Chondrocyte (in vitro differentiated cells): ENCODE measurements around the gene SSRP1. TPM values are rescaled to one million over a fixed set of nuclear protein-coding genes. Genes with fewer than 3 reads are reported as not detected.

Source experiments
- DNase-seq: peaks from one replicate; pipeline ENCODE4 v3.0.0; 2021; ENCODE audit warnings: mixed read lengths, low spot score
- H3K27ac Mint-ChIP-seq: one replicate; pipeline ENCODE4 v1.8.0; 2021; ENCODE audit warnings: mild to moderate bottlenecking, moderate library complexity, mixed read lengths; ENCODE audit not compliant: unreplicated experiment
- H3K27me3 Mint-ChIP-seq: 2 replicates; pipeline ENCODE4 v1.8.0; 2021; ENCODE audit warnings: low read depth, mixed read lengths
- H3K36me3 Mint-ChIP-seq: 2 replicates; pipeline ENCODE4 v1.8.0; 2021; ENCODE audit warnings: low read depth, mixed read lengths
- H3K4me1 Mint-ChIP-seq: 2 replicates; pipeline ENCODE4 v1.8.0; 2021; ENCODE audit warnings: low read depth, mild to moderate bottlenecking, mixed read lengths
- H3K4me3 Mint-ChIP-seq: one replicate; pipeline ENCODE4 v1.8.0; 2021; ENCODE audit warnings: mild to moderate bottlenecking, moderate library complexity, mixed read lengths; ENCODE audit not compliant: unreplicated experiment
- H3K9me3 Mint-ChIP-seq: 2 replicates; pipeline ENCODE4 v1.8.0; 2021; ENCODE audit warnings: low read depth, mixed read lengths
- total RNA-seq: library from RNA; stranded (reverse); gene quantifications from 3 replicates; pipeline ENCODE4 v1.2.1, GENCODE V29; 2021
- TF ChIP-seq, protein P1 (sequence below): fragments of 200-600 bp; sonication (generic); IDR thresholded peaks from 2 replicates; pipeline ENCODE4 v1.5.0; 2021; ENCODE audit warnings: antibody characterized with exemption, mild to moderate bottlenecking, moderate library complexity

The SSRP1 gene
- total RNA-seq, 1 donor from 2014 or later, result 58.8 TPM

DNA sequence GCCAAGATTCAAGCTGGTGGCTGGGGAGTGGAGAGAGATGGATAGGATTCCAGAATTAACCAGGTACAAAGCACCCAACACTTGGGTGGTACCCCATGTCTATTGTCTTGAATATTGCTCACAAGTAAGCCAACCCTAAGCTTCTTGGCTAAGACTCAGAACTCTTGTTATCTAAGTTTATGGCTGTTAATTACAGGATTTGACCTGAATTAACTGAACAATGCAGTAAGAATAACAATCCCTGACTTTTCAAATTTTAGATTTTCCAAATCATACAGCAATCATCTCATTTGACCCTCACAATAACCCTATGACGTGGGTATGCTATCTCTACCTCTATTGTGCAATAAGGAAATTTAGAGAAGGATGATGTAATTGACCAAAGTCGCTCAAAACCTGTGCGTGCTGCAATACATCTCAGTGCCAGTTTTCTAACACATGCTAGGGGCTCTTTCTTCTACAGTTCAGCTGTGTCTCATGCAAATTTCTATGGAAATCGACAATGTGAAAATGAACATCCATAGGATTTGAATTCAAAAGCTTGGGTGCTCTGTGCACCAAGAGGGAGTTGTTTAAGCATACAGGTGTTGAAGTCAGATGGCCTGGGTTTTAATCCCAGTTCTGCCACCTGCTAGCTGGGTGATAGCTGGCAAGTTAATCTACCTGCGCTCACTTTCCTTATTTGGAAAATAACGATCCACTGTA lies 58.6 kb downstream of the SSRP1 start:
- Mint-ChIP-seq H3K36me3 (peaks cover 3% of the 10 kb centered on the region), H3K27ac (peak overlapping the region; percentile 99), H3K27me3 (no peaks in the 10 kb centered on the region), H3K9me3 (peaks cover 7% of the 10 kb centered on the region), H3K4me1 (peaks cover 35% of the 10 kb centered on the region), H3K4me3 (no peak overlapping the region)
- TF ChIP-seq, protein P1, sequence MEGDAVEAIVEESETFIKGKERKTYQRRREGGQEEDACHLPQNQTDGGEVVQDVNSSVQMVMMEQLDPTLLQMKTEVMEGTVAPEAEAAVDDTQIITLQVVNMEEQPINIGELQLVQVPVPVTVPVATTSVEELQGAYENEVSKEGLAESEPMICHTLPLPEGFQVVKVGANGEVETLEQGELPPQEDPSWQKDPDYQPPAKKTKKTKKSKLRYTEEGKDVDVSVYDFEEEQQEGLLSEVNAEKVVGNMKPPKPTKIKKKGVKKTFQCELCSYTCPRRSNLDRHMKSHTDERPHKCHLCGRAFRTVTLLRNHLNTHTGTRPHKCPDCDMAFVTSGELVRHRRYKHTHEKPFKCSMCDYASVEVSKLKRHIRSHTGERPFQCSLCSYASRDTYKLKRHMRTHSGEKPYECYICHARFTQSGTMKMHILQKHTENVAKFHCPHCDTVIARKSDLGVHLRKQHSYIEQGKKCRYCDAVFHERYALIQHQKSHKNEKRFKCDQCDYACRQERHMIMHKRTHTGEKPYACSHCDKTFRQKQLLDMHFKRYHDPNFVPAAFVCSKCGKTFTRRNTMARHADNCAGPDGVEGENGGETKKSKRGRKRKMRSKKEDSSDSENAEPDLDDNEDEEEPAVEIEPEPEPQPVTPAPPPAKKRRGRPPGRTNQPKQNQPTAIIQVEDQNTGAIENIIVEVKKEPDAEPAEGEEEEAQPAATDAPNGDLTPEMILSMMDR, result no peak
- no peak for DNase-seq

DNA sequence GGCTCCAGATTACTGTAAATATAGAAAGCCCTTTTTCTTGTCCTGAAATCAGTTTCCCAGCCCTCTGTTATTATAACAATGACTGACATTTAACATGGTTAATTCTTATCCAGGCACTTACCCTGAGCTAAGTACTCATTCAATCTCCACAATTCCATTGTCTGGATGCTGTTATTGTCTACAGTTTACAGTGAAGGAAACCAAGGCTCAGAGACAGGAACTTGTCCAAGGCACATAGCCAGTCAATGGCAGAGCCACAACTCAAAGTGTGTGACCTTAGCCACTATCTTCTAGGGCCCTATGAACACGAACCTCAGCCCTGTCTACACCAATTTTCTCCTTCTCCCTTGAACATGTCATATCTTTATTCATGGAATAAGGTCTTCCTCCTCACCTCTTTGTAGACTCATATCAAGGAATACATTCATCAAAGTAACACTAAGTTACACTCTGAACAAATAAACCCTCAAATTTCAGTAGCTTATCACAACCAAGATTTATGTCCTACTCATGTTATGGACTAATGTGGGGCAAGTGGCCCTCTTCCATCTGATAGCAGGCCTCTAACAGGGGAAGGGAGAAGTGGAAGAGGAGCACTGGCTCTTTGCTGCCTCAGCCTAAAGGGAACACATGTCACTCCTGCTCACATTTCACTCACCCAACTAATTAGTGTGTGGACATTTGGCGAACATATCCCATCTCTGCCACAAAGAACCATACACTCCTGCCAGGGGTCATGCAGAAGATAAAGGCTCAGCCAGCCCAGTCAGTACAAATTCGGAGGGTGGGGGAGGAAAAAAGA lies 59.3 kb downstream of the SSRP1 start:
- no peak overlapping the region for H3K27ac Mint-ChIP-seq
- H3K9me3 Mint-ChIP-seq, result peaks cover 7% of the 10 kb centered on the region
- no peak overlapping the region for H3K4me3 Mint-ChIP-seq
- TF ChIP-seq, protein P1, result no peak
- DNase-seq, result no peak
- H3K36me3 Mint-ChIP-seq, result peaks cover 3% of the 10 kb centered on the region
- H3K4me1 Mint-ChIP-seq, result peaks cover 35% of the 10 kb centered on the region
- H3K27me3 Mint-ChIP-seq, result no peaks in the 10 kb centered on the region

Other genes starting within 250 kb of the SSRP1 start
- gene LRRC55, start 153.9 kb downstream of the SSRP1 start, total RNA-seq, result not detected in 3 replicates
- gene APLNR, start 98.6 kb downstream of the SSRP1 start, total RNA-seq, result not detected in 3 replicates
- 112 to 181 TPM (median 164 TPM) in 3 replicates for gene TNKS1BP1, start 10.9 kb downstream of the SSRP1 start, total RNA-seq
- gene P2RX3, start 2.5 kb upstream of the SSRP1 start, total RNA-seq, result not detected in 3 replicates
- not detected in 3 replicates for gene PRG3, start 45.3 kb upstream of the SSRP1 start, total RNA-seq
- not detected in 3 replicates for gene PRG2, start 54.8 kb upstream of the SSRP1 start, total RNA-seq
- 10.8 to 12.6 TPM (median 12.4 TPM) in 3 replicates for gene SLC43A3, start 91.2 kb upstream of the SSRP1 start, total RNA-seq
- gene RTN4RL2, start 124.6 kb upstream of the SSRP1 start, total RNA-seq, result 0.31 to 0.57 TPM in 2 of 3 replicates, not detected in the other
- gene SLC43A1, start 179.8 kb upstream of the SSRP1 start, total RNA-seq, result 5.2 to 5.6 TPM (median 5.3 TPM) in 3 replicates
- gene TIMM10, start 194.9 kb upstream of the SSRP1 start, total RNA-seq, result 37.5 to 61.6 TPM (median 43.2 TPM) in 3 replicates
- not detected in 3 replicates for gene SMTNL1, start 201.7 kb upstream of the SSRP1 start, total RNA-seq
- gene UBE2L6, start 231.8 kb upstream of the SSRP1 start, total RNA-seq, result 8.8 to 24.9 TPM (median 9.9 TPM) in 3 replicates